NCI-H460 (cell line): ENCODE results near the gene SPATA32. TPM values are rescaled to one million over a fixed set of nuclear protein-coding genes. Genes with fewer than 3 reads are reported as not detected.

Experiments used
- DNase-seq: peaks from one replicate; pipeline ENCODE4 v3.0.0-alpha.2; 2016; ENCODE audit warnings: low read depth; ENCODE audit errors: extremely low read depth
- total RNA-seq: library from RNA; depleted of rRNA; stranded (reverse); fragments of >200 nt; shearing (Covaris generic); gene quantifications from 2 replicates; pipeline ENCODE4 v1.2.3, GENCODE V29; 2014

The SPATA32 gene
- total RNA-seq, 1 experiment from 2014 or later: not detected

GRCh38 chr17:45294506-45294905 is 32.6 kb upstream of the SPATA32 start:
- DNase-seq: no peak

- peak; percentile 82 for DNase-seq
Measured at GRCh38 chr17:45293413-45294211, 31.7 kb upstream of the SPATA32 start.

GRCh38 chr17:45292696-45293412 is 31.0 kb upstream of the SPATA32 start:
- DNase-seq: no peak

GRCh38 chr17:45291171-45291805 is 29.4 kb upstream of the SPATA32 start:
- no peak for DNase-seq

GRCh38 chr17:45290269-45290765 is 28.4 kb upstream of the SPATA32 start:
- no peak for DNase-seq

- no peak for DNase-seq
Measured at GRCh38 chr17:45289301-45290268, 27.7 kb upstream of the SPATA32 start.

- no peak for DNase-seq
Measured at GRCh38 chr17:45288825-45289224, 26.9 kb upstream of the SPATA32 start.

GRCh38 chr17:45287526-45288500 is 25.9 kb upstream of the SPATA32 start:
- DNase-seq: no peak

GRCh38 chr17:45286286-45286685 is 24.4 kb upstream of the SPATA32 start:
- no peak for DNase-seq

- DNase-seq: no peak
Measured at GRCh38 chr17:45284176-45285140, 22.6 kb upstream of the SPATA32 start.

GRCh38 chr17:45283711-45284110 is 21.8 kb upstream of the SPATA32 start:
- no peak for DNase-seq

GRCh38 chr17:45282683-45283644 is 21.1 kb upstream of the SPATA32 start:
- no peak for DNase-seq

GRCh38 chr17:45279898-45280297 is 18.0 kb upstream of the SPATA32 start:
- no peak for DNase-seq

- DNase-seq: no peak
Measured at GRCh38 chr17:45277992-45278391, 16.1 kb upstream of the SPATA32 start.

GRCh38 chr17:45277216-45277849 is 15.4 kb upstream of the SPATA32 start:
- DNase-seq: peak; percentile 90

GRCh38 chr17:45276031-45276430 is 14.1 kb upstream of the SPATA32 start:
- DNase-seq: no peak
